GM19043 (cell line): ENCODE results near the gene SH3PXD2A.

ENCODE experiments used
- ATAC-seq: cut with Tn5 transposase; IDR thresholded peaks from one replicate; pipeline ENCODE4 v1.9.1; 2021; ENCODE audit warnings: low read depth; ENCODE audit not compliant: unreplicated experiment

SH3PXD2A gene

GRCh38 chr10:103695584-103696005, 159.8 kb downstream of the SH3PXD2A start:
- no peak for ATAC-seq

DNA sequence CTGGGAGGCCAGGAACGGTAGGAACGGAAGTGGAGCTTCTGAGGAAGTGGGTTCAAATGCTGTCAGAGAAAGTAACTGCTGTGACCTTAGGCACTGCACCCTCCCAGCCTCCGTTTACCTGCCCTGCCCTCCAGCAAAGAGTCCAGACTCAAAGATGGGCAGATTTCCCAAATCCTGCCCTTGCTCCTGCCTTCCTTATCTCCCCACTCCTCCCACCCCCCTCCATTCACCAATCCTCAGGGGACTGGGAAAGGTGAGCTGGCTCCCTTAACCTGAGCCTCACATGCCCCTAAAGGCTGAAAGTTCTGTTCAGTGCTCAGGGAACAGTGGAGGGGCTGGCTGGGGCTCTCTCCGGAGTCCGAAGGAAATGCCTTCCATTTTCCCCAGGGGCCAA, 161.6 kb downstream of the SH3PXD2A start:
- ATAC-seq: no peak

- ATAC-seq: no peak
These were observed 162.2 kb downstream of the SH3PXD2A start for GRCh38 chr10:103692952-103693811.

GRCh38 chr10:103692436-103692951, 162.9 kb downstream of the SH3PXD2A start:
- peak; percentile 52 for ATAC-seq

DNA sequence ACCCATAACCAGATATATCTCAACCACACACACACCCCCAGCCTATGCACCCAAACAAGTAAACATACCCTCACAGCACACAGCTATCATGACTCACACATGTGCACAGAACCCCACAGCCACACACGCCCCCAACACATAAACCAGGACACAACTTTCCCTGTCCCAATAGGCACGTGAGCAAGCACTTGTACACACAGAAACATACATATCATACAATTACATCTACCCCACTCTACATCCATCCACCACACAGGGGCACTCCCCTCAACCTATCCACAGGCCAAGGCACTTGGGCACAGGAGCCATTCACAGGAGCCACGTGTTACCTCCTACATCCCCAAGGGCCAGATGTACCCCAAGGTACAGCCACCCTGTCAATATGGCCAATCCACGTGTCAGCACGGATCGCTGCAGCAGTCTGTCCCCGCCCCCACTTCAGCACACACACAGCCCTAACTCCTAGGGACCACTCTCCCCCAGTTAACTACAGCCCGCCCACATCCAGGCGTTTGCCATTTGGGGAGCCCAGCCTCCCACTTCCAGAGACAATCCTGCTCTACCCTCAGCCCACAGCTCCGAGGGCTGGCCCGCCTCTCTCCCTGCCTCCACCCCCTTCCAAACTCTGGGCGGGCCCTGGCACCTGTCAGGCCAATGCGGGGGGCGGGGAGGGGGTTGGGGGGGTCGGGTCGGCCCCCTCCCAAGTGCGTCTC, 163.5 kb downstream of the SH3PXD2A start:
- peak; percentile 26 for ATAC-seq

- ATAC-seq: no peak
These were observed 164.1 kb downstream of the SH3PXD2A start for GRCh38 chr10:103691267-103691666.

- ATAC-seq: no peak
These were observed 165.1 kb downstream of the SH3PXD2A start for GRCh38 chr10:103690281-103690680.

DNA sequence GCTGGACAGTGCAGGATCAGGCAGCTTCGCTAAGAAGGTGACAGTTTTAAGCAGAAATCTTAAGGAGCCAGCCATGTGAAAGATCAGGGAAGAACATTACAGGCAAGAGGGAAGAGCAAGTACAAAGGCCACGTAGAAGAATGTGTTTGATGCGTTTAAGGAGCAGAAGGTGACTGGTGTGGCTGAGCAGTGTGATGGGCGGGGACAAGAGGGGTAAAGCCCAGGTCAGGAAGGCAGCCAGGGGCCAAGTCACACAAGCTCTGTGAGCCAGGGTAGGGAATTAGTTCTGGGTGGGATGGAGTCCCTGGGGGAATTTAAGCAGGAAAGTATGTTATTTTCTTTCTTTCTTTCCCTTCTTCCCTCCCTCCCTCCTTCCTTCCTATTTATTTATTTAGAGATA, 166.9 kb downstream of the SH3PXD2A start:
- ATAC-seq: no peak

DNA sequence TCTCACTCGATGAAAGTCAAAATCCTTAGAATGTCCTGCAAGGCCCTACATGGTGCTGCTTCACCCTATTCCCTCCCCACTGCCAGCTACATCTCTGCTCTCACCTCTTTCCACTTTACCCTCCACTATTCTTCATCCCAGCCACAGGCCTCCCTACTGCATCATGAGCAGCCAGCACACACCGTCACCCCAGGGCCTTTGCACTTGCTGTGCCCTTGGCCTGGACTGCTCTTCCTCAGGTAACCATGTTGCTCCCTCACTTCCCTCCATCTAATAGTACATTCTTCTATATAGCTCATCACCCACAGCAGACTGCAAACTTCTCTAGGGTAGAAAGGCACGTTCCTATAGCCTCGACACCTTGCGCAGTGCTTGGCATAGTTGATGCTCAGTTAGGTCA, 167.7 kb downstream of the SH3PXD2A start:
- no peak for ATAC-seq

DNA sequence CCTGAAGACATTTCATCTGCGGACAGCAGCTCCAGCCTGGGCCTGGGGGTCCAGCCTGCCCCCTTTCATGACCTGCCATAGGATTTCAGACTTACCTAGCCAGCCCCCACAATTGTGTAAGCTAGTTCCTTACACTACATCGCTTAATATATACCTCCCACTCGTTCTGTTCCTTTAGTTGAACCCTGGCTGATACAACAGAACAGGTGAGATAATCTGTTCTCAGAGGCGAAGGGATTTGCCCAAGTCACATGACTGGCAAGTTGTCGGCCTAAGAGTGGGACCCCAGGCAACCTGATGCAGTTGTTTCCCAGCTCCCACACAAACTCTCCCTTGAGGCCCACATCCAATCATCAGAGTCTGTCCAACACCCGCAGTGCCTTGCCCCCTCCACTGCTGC, 168.2 kb downstream of the SH3PXD2A start:
- ATAC-seq: no peak

- ATAC-seq: no peak
These were observed 169.3 kb downstream of the SH3PXD2A start for GRCh38 chr10:103685880-103686669.

DNA sequence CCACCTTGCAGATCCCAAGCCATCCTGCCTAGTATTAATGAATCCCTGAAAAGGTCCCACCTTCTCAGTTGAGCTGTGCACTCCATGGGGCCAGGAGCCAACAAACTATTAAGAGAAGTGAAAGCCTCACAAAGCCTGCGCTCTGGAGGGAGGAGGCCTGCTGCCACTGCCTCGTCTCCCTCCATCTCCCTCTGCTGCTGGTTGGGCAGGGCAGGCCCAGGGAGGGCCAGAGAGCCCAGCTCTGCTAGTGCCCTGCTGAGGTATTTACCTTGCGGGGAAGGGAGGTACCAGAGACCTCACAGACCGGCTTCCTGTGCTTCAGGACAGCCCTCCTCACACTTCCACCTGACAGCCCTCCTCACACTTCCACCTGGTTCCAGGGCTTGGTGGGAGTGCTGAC, 171.5 kb downstream of the SH3PXD2A start:
- no peak for ATAC-seq

- ATAC-seq: no peak
These were observed 172.7 kb downstream of the SH3PXD2A start for GRCh38 chr10:103682631-103683030.

DNA sequence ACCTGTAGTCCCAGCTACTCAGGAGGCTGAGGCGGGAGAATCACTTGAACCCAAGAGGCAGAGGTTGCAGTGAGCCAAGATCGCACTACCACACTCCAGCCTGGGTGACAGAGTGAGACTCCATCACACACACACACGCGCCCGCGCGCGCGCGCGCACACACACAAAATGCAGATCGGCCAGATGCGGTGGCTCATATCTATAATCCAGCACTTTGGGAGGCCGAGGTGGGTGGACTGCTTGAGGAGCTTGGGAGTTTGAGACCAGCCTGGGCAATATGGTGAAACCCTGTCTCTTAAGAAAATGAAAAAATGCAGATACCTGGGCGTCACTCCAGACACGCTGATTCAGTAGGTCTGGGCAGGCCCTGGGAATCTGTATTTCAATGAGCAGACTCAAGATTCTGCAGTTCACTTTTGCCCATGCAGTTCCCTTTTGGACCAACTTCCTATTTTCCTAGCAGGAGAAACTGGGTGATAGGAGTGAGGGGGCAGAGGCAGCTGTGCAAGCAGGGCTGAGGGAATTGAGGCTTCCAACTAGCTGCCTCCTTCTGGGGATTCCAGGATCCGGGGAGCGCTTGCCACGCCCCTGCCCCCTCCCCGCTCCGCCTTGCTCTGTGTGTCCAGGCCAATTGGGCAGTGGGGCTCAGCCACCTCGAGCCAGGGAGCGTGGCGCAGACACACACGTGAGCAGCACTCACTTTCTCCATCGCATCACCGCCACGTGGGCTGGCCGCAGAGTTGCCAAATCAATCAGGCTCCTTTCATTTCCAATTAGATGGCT, 173.6 kb downstream of the SH3PXD2A start:
- no peak for ATAC-seq

DNA sequence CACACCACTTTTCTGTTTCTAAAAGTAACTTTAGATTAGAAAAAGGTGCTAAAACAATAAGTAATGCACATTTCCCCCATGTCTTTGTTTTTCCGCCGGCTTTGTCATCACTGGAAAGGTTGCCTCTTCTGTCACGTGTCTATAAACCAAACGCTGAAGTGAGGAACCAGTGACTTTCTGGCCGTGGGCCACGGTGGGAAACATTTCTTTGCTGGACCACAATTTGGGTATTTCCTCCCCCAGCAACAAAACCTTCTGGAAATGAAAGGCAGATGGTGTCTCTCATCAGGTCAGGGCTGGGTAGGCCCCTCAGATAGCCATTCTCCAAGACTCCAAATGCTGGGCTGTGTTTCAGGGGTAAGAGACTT, 174.5 kb downstream of the SH3PXD2A start:
- no peak for ATAC-seq

DNA sequence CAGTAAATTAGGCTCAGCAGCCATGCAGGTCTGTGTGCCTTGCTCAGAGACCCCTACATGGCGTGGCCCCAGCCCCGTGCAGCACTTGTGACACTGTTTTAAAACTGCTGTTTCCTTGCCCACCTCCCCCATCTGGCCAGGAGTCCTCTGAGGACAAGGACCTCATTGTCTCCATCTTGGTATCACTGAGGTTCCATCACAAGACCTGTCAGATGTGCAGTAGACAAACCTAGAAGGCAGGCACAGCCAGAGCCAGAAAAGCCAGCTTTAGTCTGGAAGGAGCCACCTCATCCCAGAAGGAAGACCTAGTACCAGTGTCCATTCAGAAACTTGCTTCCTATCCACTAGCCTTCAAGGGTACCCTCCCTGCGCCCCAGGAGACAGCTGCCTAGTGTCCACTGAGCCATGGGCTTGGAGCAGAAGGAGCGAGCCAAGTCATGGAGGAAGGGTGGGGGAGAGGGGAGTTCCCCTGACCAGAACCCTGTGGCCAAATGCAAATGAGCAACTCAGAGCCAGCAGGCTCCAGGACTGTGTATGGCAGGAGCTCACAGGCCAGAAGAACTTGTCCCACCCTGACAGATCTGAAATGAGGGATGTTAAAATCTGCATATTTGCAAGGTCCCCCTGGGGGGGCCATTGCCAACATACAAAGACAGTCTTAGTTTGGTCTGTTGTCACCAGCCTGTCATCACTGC, 176.1 kb downstream of the SH3PXD2A start:
- peak; percentile 75 for ATAC-seq

GRCh38 chr10:103678178-103678526, 177.2 kb downstream of the SH3PXD2A start:
- peak; percentile 83 for ATAC-seq

GRCh38 chr10:103677486-103678177, 177.7 kb downstream of the SH3PXD2A start:
- ATAC-seq: no peak

DNA sequence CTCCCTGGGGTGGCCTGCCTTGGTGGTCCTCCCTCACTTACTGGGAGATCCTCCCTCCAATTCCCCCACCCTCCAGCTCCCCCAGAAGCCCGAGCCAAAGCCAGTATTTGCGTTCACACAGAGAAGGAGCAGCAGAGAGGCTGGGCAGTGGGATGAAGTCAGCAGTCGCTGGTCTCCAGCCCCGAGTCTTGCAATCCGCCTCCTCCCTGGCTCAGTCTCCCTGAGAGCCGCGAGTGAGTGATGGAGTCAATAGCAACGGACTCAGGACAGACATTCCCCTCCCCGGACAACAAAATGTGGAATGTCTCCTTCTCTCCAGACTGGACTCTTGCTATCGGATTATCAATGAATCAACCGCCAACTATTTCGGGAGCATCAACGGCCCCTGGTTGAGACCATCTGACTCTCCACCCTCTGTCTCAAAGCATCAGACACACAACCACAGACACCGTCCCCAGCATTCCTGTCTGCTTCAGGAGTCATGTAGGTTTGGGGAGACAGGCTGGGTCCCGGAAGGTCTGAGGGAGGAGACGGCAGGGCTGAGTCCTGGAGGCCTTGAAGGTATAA, 178.4 kb downstream of the SH3PXD2A start:
- no peak for ATAC-seq
